OCI-M1 (cell line): ENCODE measurements around the gene PAX3.

Source experiments
- DNase-seq: peaks from one replicate; lab custom pipeline; 2025; lab: John Stamatoyannopoulos, UW

Gene PAX3

DNA sequence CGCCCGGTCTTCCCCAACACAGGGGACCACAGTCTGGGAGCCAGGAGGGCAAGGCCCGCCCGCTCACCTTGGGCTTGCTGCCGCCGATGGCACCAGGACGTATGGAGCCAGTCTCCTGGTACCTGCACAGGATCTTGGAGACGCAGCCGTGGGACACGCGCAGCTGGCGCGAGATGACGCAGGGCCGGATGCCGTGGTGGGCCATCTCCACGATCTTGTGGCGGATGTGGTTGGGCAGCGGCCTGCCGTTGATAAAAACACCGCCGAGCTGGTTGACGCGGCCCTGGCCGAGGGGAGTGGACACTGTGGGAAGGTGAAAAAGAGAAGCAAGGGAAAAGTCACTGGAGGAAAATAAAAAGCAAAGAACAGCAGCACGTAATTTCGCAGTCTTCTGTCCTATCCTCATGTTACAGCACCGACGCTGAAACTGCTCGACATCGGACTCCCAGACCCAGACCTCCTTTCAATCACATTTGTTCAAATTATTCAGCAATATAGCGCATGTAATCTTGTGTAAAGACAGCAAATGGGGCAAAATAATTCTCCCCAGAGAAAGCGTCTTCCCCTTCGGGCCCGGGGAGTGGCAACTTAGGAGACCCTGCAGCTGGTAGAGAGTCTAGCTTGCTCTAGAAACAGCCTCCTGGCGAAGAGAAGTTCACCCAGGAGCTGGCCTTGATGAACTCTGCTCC is 1.7 kb downstream of the PAX3 start:
- peak; percentile 78 for DNase-seq

GRCh38 chr2:222296311-222296741 is 2.5 kb downstream of the PAX3 start:
- DNase-seq = peak; percentile 47

GRCh38 chr2:222295368-222296062 is 3.3 kb downstream of the PAX3 start:
- peak; percentile 58 for DNase-seq

GRCh38 chr2:222294996-222295367 is 3.8 kb downstream of the PAX3 start:
- no peak for DNase-seq

- no peak for DNase-seq
These were observed 4.9 kb downstream of the PAX3 start for GRCh38 chr2:222293660-222294630.

GRCh38 chr2:222292149-222293134 is 6.4 kb downstream of the PAX3 start:
- DNase-seq = no peak

- no peak for DNase-seq
These were observed 7.3 kb downstream of the PAX3 start for GRCh38 chr2:222291485-222291841.

DNA sequence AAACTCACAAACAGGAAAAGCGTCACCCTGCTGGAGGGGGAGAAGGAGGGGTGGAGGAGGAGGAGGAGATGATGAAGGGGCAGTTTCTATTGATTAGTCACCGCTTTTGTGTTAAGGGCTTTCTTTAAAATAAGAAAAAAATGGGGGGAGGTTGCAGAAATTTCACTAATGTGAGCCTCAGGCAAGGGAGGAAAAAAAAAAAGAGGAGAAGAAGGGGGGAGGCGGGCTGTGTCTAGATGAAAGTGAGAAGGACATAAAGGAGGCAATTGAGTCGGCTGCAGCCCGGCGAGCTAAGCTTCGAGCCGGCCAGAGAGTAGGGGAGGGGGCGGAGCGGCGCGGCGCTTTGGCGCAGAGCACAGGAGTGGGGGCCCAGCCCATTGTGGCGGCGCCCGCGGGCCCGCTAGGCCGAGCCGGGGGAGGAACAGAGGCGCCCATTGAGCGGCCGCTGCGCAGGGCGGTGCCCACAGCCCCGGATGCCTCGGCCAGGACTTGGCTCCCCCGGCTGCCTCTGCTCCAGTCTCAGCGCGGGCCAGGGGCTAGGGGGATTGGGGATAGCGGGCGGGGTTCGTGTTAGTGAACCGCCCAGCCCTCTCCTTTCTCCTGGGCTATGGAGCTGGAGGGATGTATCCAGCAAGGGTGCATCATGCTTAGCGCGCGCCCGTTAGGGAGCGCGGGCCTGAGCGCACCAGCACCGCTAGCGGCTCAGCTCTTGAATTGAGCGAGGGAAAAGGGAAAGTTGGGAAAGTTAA is 7.9 kb downstream of the PAX3 start:
- DNase-seq = no peak

DNA sequence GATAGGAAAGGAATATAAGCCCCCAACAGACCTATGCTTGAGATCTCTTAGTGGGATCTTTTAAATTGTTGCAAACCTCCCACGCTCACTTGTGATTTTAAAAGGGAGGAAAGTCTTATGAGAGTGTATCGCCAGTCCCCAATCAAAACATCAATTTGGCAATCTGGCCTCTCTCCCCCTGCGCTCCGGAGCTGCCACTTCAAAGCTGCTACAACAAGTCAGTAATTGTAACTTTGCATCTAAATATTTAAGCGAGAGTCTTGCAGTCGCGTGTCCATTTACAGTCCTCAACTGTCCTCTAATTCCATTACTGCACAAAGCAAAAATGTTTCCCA is 8.4 kb downstream of the PAX3 start:
- DNase-seq = no peak

GRCh38 chr2:222289278-222290160 is 9.3 kb downstream of the PAX3 start:
- DNase-seq = no peak

DNA sequence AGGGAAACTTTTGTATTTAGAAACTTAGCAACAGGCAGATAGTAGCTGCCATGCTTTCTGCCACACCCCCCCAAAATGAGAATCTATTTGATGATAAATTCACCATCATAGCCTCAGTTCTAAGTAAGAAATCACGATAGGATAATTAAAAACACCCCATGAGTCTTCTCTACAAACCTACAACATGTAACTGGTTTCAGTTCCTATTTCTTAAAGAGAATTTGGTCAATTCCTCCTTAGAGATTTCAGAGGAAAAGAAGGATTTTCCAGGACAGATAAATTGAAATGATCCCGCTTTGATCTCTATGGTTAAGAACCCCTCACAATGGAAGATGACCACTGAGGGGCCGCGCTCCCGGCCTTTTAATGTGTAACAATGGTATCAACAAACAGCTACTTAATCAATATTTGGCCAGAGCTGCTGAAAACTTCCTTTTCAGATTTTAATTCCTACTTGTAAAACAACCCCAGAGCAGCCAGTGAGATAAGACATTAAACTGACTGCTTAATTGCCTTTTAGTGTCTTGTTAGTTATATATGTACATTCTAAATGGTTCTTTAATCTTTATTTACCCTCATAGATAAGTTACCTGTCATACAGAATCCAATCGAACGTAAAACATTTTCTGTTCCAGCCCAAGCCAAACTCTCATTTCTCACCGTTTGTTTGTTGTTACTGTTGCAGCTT is 10.1 kb downstream of the PAX3 start:
- DNase-seq = no peak

GRCh38 chr2:222287862-222288479 is 10.8 kb downstream of the PAX3 start:
- no peak for DNase-seq

GRCh38 chr2:222284466-222284865 is 14.3 kb downstream of the PAX3 start:
- peak; percentile 48 for DNase-seq

- DNase-seq = no peak
These were observed 15.2 kb downstream of the PAX3 start for GRCh38 chr2:222283634-222284033.

- no peak for DNase-seq
These were observed 17.3 kb downstream of the PAX3 start for GRCh38 chr2:222281506-222281905.

- DNase-seq = no peak
These were observed 18.0 kb downstream of the PAX3 start for GRCh38 chr2:222280795-222281194.

DNA sequence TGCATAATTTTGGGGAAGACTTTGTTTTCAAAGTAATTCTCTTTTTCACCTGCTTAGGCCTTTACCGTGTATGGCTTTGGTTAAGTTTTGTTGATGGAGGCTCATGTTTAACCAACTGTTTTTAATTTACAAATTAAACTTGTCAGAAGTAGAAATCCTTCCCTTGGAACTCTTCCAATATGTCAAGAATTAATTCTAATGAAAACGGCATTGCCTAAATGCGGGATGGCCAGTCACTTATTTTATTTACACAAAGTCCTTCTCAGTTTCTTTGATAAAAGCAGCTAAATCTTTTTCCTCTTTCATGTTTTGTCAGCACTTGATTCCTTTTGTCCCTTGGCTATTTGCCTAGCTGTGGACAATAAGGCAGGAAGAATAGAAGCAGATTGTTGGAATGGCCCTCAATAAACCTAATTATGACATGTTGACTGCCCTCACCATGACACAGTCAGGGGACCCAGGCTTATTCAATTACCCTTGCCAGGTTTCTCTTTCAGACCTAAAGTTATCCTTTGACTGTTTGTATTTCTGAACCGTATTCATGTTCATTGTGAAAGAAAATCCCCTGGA is 26.3 kb downstream of the PAX3 start:
- DNase-seq = no peak

DNA sequence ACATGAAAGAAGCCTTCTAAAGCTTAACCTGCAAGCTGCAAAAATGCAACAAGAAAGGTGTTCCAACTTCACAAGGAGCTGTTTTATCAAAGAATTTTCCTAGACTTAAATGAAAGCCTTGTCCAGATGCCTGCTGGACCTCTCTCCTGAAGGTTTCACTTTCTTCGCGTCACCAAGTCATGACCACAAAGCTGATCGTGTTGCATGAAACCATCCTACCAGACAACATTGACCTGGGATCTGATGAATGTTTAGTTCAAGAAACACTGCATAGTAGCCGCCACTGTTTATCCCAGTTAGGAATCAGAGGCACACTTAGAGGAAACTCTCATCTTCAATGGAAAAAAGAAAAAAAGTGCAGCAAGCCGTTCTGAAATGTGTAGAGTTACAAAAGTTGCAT is 26.9 kb downstream of the PAX3 start:
- no peak for DNase-seq
